ENCODE measurements around the gene PSIP1.

DNA sequence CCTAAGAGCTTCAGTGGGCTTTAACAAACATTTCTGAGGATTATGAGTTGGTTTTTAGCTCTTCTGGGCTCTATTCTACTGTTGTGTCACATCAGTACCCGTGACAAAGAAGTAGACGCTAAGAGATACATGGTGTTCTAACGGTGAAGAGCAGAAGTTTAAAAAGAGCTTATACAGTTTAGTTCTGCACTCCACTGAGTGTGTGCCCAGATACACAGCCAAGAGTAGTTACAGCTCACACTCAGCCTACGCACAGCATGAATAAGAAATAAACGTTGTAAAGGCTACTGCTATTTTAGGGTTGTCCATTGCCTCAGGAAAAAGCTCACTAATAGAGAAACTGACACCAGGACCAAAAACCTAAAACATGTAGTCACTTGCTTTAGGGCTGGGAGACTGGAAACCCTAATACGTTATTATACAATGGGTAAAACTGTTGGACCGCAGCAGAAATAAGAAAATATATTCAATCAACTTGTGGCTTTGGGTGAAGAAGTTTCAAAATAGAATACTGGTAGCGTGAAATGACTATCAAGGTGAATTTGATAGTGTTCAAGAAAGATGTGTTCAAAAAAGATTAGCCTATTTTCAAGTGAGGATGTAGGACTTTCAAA, 34.7 kb downstream of the PSIP1 start:
- TF ChIP-seq, protein P1, sequence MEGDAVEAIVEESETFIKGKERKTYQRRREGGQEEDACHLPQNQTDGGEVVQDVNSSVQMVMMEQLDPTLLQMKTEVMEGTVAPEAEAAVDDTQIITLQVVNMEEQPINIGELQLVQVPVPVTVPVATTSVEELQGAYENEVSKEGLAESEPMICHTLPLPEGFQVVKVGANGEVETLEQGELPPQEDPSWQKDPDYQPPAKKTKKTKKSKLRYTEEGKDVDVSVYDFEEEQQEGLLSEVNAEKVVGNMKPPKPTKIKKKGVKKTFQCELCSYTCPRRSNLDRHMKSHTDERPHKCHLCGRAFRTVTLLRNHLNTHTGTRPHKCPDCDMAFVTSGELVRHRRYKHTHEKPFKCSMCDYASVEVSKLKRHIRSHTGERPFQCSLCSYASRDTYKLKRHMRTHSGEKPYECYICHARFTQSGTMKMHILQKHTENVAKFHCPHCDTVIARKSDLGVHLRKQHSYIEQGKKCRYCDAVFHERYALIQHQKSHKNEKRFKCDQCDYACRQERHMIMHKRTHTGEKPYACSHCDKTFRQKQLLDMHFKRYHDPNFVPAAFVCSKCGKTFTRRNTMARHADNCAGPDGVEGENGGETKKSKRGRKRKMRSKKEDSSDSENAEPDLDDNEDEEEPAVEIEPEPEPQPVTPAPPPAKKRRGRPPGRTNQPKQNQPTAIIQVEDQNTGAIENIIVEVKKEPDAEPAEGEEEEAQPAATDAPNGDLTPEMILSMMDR (IDR thresholded peaks at IDR 0.05; ENCODE audit: low read depth, low read length, poor library complexity, severe bottlenecking) = no peak
- no peak for TF ChIP-seq EZH2phosphoT487 (IDR thresholded peaks at IDR 0.05; ENCODE audit: borderline replicate concordance, low read length)
